Osteocyte (in vitro differentiated cells): ENCODE results near the gene HSPB1. TPM values are rescaled to one million over a fixed set of nuclear protein-coding genes. Genes with fewer than 3 reads are reported as not detected.
A peak's percentile ranks its signal among the peaks of the same experiment; 100 is the strongest.

Experiments used
- DNase-seq: peaks from one replicate; pipeline ENCODE4 v3.0.0; 2021; ENCODE audit warnings: mixed read lengths; ENCODE audit not compliant: unreplicated experiment; ENCODE audit errors: extremely low spot score
- H3K27ac Mint-ChIP-seq: one replicate; pipeline ENCODE4 v1.8.0; 2021; ENCODE audit warnings: mild to moderate bottlenecking, mixed read lengths; ENCODE audit not compliant: unreplicated experiment
- H3K27me3 Mint-ChIP-seq: one replicate; pipeline ENCODE4 v1.8.0; 2021; ENCODE audit warnings: mixed read lengths; ENCODE audit not compliant: unreplicated experiment
- H3K36me3 Mint-ChIP-seq: one replicate; pipeline ENCODE4 v1.8.0; 2021; ENCODE audit warnings: mixed read lengths; ENCODE audit not compliant: unreplicated experiment
- H3K4me1 Mint-ChIP-seq: one replicate; pipeline ENCODE4 v1.8.0; 2021; ENCODE audit warnings: mixed read lengths; ENCODE audit not compliant: unreplicated experiment
- H3K4me3 Mint-ChIP-seq: one replicate; pipeline ENCODE4 v1.8.0; 2021; ENCODE audit warnings: mild to moderate bottlenecking, moderate library complexity, mixed read lengths; ENCODE audit not compliant: unreplicated experiment
- H3K9me3 Mint-ChIP-seq: one replicate; pipeline ENCODE4 v1.8.0; 2021; ENCODE audit warnings: mixed read lengths; ENCODE audit not compliant: unreplicated experiment
- total RNA-seq: library from RNA; stranded (reverse); gene quantifications from 2 replicates; pipeline ENCODE4 v1.2.1, GENCODE V29; 2021
- TF ChIP-seq, protein P1 (sequence below): fragments of 200-600 bp; sonication (generic); IDR thresholded peaks from 2 replicates; pipeline ENCODE4 v1.5.0; 2021; ENCODE audit warnings: antibody characterized with exemption, mild to moderate bottlenecking, moderate library complexity

The HSPB1 gene
- total RNA-seq, 1 donor from 2014 or later: 251 TPM

DNA sequence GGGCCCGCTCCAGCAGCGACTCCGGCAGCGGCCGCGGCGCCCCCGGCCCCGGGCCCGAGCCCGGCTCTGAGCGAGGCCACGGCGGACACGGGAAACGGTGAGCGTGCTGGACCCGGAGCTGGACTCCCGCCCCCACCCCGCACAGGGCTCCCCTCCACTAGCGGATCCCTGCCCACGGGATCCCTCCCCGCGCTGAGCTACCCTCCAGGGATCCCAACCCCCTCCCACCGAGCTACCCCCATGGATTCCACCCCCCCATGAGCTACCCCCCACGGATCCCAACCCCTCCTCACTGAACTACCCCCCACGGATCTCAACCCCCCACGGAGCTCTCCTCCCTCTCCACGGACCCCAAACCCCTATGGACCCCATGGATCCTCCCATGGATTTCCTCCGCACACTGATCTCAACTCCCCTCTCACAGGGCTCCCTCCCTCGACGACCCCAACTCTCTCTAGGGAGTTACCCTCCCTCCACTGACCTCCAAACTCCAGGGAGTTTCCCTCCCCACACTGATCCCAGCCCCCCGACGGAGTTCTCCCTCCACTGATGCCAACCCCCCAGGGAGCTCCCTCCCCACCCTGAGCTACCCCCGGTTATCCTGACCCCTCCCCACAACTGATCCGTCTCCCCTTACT is 20.6 kb upstream of the HSPB1 start:
- no peaks in the 10 kb centered on the region for H3K9me3 Mint-ChIP-seq
- peaks cover 48% of the 10 kb centered on the region for H3K27me3 Mint-ChIP-seq
- peaks cover 11% of the 10 kb centered on the region for H3K4me1 Mint-ChIP-seq
- H3K27ac Mint-ChIP-seq: no peak overlapping the region
- H3K36me3 Mint-ChIP-seq: no peaks in the 10 kb centered on the region
- H3K4me3 Mint-ChIP-seq: peak overlapping the region; percentile 62
- DNase-seq: no peak
- TF ChIP-seq, protein P1, sequence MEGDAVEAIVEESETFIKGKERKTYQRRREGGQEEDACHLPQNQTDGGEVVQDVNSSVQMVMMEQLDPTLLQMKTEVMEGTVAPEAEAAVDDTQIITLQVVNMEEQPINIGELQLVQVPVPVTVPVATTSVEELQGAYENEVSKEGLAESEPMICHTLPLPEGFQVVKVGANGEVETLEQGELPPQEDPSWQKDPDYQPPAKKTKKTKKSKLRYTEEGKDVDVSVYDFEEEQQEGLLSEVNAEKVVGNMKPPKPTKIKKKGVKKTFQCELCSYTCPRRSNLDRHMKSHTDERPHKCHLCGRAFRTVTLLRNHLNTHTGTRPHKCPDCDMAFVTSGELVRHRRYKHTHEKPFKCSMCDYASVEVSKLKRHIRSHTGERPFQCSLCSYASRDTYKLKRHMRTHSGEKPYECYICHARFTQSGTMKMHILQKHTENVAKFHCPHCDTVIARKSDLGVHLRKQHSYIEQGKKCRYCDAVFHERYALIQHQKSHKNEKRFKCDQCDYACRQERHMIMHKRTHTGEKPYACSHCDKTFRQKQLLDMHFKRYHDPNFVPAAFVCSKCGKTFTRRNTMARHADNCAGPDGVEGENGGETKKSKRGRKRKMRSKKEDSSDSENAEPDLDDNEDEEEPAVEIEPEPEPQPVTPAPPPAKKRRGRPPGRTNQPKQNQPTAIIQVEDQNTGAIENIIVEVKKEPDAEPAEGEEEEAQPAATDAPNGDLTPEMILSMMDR: no peak

GRCh38 chr7:76282344-76283253 is 19.9 kb upstream of the HSPB1 start:
- no peak for DNase-seq
- Mint-ChIP-seq H3K4me3 (peak overlapping the region; percentile 62), H3K4me1 (peaks cover 11% of the 10 kb centered on the region)

DNA sequence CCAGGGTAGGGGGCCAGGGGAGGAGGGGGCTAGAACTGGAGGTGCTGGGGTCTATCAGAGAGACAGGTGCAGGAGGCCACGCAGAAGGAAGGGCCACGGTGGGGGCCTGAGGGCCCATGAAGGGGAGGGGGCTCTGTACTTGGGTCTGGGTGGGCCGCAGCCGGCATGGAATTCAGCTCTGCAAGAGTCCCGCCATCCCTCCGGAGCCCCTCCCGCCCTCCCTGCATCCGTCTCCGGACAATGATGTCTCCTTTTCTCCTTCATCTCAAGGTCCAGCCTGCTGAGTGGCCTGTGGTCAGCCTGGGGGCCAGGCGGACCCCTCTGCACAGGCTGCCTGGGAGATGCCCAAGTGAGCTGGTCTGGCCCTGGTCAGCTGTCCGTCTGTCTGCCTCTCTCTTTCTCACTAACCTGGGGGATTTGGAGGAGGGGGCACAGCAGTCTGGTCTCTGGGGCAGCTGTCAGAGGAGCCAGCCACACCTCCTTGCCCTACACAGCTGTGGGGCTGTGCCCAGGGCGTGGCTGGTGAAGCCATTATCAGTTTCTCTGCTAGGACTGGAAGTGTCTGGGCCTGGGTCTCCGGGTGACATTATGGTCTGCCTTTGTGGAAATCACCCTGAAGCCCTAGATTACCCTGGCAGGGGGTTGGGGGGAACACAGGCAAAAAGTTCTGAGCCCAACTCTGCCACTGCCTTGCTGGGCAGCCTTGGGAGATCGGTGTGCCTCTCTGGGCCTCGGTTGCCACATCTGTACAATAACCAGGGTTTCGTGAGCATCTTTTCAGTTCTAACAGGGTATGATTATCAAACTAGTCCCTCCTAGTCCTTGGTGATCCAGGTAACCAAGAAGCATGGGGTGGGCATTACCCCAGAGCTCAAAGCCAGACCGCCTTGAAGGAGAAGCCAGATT is 19.0 kb upstream of the HSPB1 start:
- peaks cover 11% of the 10 kb centered on the region for H3K4me1 Mint-ChIP-seq
- H3K36me3 Mint-ChIP-seq: no peaks in the 10 kb centered on the region
- peak overlapping the region; percentile 66 for H3K4me3 Mint-ChIP-seq
- H3K27ac Mint-ChIP-seq: no peak overlapping the region
- peaks cover 40% of the 10 kb centered on the region for H3K27me3 Mint-ChIP-seq
- no peak for DNase-seq
- TF ChIP-seq, protein P1: no peak
- H3K9me3 Mint-ChIP-seq: no peaks in the 10 kb centered on the region

More at GRCh38 chr7:76282344-76283253, 19.9 kb upstream of the HSPB1 start:
- Mint-ChIP-seq H3K9me3 (no peaks in the 10 kb centered on the region), H3K36me3 (no peaks in the 10 kb centered on the region), H3K27me3 (peaks cover 42% of the 10 kb centered on the region), H3K27ac (no peak overlapping the region)
- TF ChIP-seq, protein P1: no peak

GRCh38 chr7:76285604-76286374 is 16.7 kb upstream of the HSPB1 start:
- TF ChIP-seq, protein P1: no peak
- Mint-ChIP-seq H3K4me3 (no peak overlapping the region), H3K9me3 (no peaks in the 10 kb centered on the region), H3K27ac (no peak overlapping the region), H3K4me1 (peaks cover 14% of the 10 kb centered on the region), H3K27me3 (peaks cover 22% of the 10 kb centered on the region), H3K36me3 (no peaks in the 10 kb centered on the region)
- no peak for DNase-seq
